Ammon's horn (tissue), 1 donor: Measurements from ENCODE around the gene ATP5MG.
"Not testable (repeated sequence)": the region's sequence is repeated elsewhere in the genome, so short reads cannot be mapped to it uniquely, and the experiment has no call there.

Experiments
- DNase-seq: peaks from one replicate; pipeline ENCODE4 v3.0.0-alpha.2; 2016; ENCODE audit warnings: low spot score

The ATP5MG gene

GRCh38 chr11:118401151-118401879 is at the start of gene ATP5MG:
ATP5MG (plus strand) TSS chr11:118401606; CDS start chr11:118401666, 60 bp downstream.
- peak; percentile 92 for DNase-seq

- DNase-seq = no peak
Observed at GRCh38 chr11:118353084-118353710, 48.2 kb upstream of the ATP5MG start.

- DNase-seq = no peak
Observed at GRCh38 chr11:118358071-118358470, 43.3 kb upstream of the ATP5MG start.

- peak; percentile 95 for DNase-seq
Observed at GRCh38 chr11:118359295-118359958, 42.0 kb upstream of the ATP5MG start, which contains the start of gene UBE4A. UBE4A (plus strand) TSS chr11:118359600; CDS start chr11:118365081, 5,481 bp downstream.

GRCh38 chr11:118364956-118365615 is 36.3 kb upstream of the ATP5MG start:
- no peak for DNase-seq

GRCh38 chr11:118366287-118366686 is 35.1 kb upstream of the ATP5MG start:
- no peak for DNase-seq

GRCh38 chr11:118370774-118371173 is 30.6 kb upstream of the ATP5MG start:
- DNase-seq = no peak

- DNase-seq = no peak
Observed at GRCh38 chr11:118373263-118373662, 28.1 kb upstream of the ATP5MG start.

- no peak for DNase-seq
Observed at GRCh38 chr11:118373871-118374270, 27.5 kb upstream of the ATP5MG start.

- peak; percentile 15 for DNase-seq
Observed at GRCh38 chr11:118374729-118375128, 26.7 kb upstream of the ATP5MG start.

GRCh38 chr11:118375978-118376377 is 25.4 kb upstream of the ATP5MG start:
- DNase-seq = no peak

GRCh38 chr11:118379497-118379896 is 21.9 kb upstream of the ATP5MG start:
- no peak for DNase-seq

- DNase-seq = no peak
Observed at GRCh38 chr11:118380571-118380970, 20.8 kb upstream of the ATP5MG start.

- no peak for DNase-seq
Observed at GRCh38 chr11:118382954-118383353, 18.5 kb upstream of the ATP5MG start.

GRCh38 chr11:118383657-118384056 is 17.7 kb upstream of the ATP5MG start:
- no peak for DNase-seq

GRCh38 chr11:118396097-118396501 is 5.3 kb upstream of the ATP5MG start:
- DNase-seq = no peak

GRCh38 chr11:118397448-118397847 is 4.0 kb upstream of the ATP5MG start:
- no peak for DNase-seq

GRCh38 chr11:118398791-118399559 is 2.4 kb upstream of the ATP5MG start:
- no peak for DNase-seq

GRCh38 chr11:118401880-118402590 is 629 bp downstream of the ATP5MG start:
- no peak for DNase-seq

GRCh38 chr11:118402594-118402993 is 1.2 kb downstream of the ATP5MG start:
- not testable (repeated sequence) for DNase-seq

- DNase-seq = no peak
Observed at GRCh38 chr11:118406599-118407166, 5.3 kb downstream of the ATP5MG start.
